HL-60 (cell line): ENCODE results near the gene C1orf105.

Experiments
- CTCF ChIP-seq: IDR thresholded peaks from one replicate; pipeline ENCODE4 v1.5.1; 2011; ENCODE audit warnings: low read length, control low read depth, inconsistent platforms; ENCODE audit not compliant: insufficient read depth
- GABPA ChIP-seq: IDR thresholded peaks from 2 replicates; pipeline ENCODE4 v1.6.1; 2012; ENCODE audit warnings: low read depth
- POLR2AphosphoS5 ChIP-seq: IDR thresholded peaks from 2 replicates; pipeline ENCODE4 v1.6.1; 2012; ENCODE audit warnings: low read depth
- REST ChIP-seq: IDR thresholded peaks from 2 replicates; pipeline ENCODE4 v1.6.1; 2012; ENCODE audit warnings: low read depth; ENCODE audit not compliant: insufficient replicate concordance
- SPI1 ChIP-seq: IDR thresholded peaks from 2 replicates; pipeline ENCODE4 v1.6.1; 2012; ENCODE audit warnings: low read depth, mild to moderate bottlenecking, borderline replicate concordance

GRCh38 chr1:172395576-172395975, 24.9 kb upstream of the C1orf105 start:
- TF ChIP-seq CTCF, result no peak
- TF ChIP-seq POLR2AphosphoS5, result no peak
- TF ChIP-seq REST, result no peak
- TF ChIP-seq GABPA, result no peak
- TF ChIP-seq SPI1, result no peak
